Midbrain (tissue), 1 donor: ENCODE measurements around the gene CERS2.

Source experiments
- DNase-seq: peaks from one replicate; lab custom pipeline; 2025; lab: John Stamatoyannopoulos, UW

CERS2 gene

DNA sequence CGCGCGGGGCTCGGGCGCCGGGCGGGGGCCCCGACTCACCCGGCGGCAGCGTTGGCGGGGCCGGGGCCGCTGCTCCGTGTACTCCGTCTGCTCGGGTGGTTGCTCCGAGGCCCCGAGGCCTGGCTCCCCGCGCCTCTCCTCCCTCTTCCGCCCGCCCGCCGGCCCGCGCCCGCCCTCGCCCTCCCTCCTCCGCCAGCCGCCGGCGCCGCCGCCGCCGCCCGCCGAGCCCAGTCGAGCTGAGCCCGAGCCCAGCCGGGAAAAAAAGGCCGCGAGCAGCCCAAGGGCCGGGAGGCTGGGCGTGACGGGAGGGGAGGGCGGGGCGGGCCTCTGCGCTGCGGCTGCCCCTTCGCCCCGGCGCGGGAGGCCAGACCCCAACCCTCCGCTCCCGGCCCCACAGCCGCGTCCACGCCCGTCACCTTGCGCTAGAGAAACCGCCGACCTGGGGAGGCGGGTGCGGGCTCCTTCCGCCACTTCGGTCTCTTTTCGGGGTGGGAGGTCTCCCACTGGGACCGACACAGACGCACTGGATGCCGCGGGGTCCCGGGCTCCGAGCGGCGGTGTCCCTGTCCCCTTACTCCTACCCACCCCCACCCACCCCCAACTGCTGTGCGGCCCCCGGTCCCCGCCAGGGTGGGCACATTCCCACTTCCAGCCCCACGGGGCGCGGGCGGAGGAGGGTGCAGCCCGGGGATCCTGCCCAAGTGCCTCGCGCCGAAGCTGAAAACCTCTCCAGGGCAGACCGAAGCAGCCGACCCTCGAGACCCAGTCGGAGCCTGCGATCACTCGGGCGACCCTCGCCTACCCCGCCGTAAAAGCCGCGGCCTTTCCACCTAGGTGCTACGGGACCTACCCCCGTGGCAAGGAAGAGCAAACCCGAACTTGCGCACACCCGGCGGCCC, at the start of gene CERS2:
CERS2 (minus strand) TSS at position 256 of the 899 bp plus-strand sequence. CDS start 5,745 bp downstream, outside the sequence.
- peak; percentile 80 for DNase-seq

GRCh38 chr1:151013518-151013917, 38.9 kb upstream of the CERS2 start:
- DNase-seq = no peak

- DNase-seq = no peak
Observed at GRCh38 chr1:151012684-151013471, 38.2 kb upstream of the CERS2 start.

- DNase-seq = no peak
Observed at GRCh38 chr1:151011154-151011850, 36.7 kb upstream of the CERS2 start.

GRCh38 chr1:151010346-151010726, 35.7 kb upstream of the CERS2 start:
- no peak for DNase-seq

DNA sequence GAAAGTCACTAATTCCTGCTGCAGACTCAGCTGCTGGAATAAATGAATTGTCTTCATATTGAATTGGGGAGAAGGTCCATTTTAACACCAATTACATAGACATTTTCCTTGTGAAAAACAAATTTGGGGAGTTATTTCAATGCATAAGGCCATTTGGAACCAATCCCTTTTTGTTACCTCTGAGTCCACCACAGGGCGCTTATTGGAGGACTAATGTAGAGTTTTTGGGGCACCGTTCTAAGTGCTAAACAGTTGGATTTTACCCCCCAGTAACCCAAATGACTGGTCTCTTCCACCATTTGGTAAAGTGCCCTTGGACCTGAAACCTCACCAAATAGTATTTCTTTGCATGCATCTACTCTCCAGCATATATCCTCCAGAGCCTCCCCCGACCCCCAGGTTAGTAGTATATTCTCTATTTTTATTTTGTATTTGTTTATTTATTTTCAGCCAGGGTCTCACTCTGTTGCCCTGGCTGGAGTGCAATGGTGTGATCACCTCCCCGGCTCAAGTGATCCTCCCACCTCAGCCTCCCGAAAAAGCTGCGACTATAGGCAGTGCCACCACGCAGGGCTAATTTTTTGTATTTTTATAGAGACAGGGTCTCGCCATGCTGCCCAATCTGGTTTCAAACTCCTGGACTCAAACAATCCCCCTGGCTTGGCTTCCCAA, 35.2 kb upstream of the CERS2 start:
- DNase-seq = no peak

- DNase-seq = no peak
Observed at GRCh38 chr1:151009206-151009587, 34.6 kb upstream of the CERS2 start.

- DNase-seq = peak; percentile 97
Observed at GRCh38 chr1:151008244-151009205, 33.9 kb upstream of the CERS2 start, which contains the start of gene PRUNE1. TSS of gene PRUNE1 (plus strand) at chr1:151008449. CDS start at chr1:151008633, 184 bp downstream.

GRCh38 chr1:151007853-151008243, 33.2 kb upstream of the CERS2 start:
- peak; percentile 69 for DNase-seq

GRCh38 chr1:151006327-151007052, 31.9 kb upstream of the CERS2 start, which contains the start of gene MINDY1:
TSS of gene MINDY1 (minus strand) at chr1:151006902. CDS start at chr1:151002617, 4,285 bp downstream.
- peak; percentile 88 for DNase-seq

DNA sequence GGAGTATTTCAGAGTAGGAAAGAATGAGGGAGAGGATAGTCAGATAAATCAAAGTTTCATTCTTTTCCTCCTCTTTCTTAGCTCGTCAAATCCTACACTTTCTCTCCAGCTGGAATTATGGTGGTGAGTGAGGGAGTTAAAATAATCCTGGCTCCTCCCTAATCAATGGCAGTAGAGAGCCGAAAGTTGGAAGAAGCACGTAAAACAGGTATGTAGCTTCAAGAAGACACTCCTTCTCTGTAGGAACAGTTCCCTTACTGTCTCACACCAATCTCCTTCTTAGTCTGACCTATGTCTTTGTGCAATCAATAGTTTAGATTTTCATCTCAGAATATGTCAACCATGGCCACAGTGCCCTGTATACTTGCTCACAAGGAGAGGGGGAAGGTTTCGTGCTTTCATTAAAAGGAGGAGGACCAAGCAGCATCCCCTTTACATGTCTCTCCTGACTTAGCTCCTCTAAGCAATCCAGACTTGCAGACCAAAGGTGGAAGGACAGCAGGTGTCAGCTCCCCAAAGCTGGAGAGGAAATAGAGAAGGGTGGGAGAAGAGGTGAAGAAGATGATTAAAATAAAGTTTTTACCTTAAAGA, 31.2 kb upstream of the CERS2 start:
- peak; percentile 38 for DNase-seq

DNA sequence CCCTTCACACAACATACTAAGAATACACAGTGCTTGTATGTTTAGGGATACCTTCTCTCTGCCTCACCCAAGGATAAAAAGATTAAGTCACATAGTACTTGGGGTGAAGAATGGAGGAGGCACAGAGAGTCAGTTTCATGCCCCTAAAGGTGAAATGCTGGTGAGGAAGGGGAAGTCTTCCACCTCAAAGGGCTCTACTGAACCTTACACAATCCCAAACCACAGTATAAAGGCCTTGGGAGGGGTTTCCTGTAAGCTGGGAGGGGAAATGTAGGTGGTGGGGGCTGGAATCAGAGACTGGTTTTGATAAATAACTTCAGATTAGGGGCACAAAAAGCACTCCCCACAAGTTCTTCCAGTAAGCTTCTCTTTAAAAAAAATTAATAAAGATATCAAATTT, 28.5 kb upstream of the CERS2 start:
- no peak for DNase-seq

DNA sequence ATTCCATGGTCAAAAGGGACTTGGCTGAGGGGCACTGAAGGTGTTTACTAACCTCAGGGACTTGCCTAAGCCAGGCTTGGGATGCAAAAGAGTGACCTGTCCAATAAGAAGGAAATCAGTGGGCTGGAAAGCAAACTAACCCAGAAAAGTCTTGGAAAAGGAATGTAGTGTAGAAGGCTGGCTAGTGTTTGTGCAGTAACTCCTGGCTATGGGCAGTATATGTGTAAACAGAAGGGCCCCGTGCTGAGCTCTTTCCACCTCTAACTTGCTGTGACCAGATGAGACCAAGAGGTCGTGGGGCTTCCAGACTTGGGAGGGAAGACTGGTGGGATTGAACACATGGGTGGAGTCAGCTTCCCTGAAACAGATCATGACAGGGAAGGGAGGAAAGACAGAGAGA, 28.0 kb upstream of the CERS2 start:
- no peak for DNase-seq

DNA sequence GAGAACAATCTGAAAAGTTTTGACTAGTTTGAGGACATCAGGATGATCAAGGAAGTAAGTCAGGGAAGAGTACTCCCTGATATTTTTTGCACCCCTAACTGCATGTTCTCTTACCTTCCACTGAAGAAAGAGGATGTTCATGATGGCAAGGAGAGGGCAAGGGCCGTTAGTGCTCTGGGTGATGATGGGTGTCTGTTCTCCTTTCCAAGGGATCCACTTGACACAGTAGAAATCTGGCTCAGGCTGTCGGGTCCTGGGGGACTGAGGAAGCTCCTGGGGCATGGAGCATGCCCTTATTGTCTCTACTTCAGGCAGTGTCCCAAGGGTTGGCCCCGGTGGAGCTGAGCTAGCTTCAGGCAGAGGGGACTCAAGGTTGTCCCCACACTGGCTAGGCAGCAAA, 27.4 kb upstream of the CERS2 start:
- DNase-seq = no peak

DNA sequence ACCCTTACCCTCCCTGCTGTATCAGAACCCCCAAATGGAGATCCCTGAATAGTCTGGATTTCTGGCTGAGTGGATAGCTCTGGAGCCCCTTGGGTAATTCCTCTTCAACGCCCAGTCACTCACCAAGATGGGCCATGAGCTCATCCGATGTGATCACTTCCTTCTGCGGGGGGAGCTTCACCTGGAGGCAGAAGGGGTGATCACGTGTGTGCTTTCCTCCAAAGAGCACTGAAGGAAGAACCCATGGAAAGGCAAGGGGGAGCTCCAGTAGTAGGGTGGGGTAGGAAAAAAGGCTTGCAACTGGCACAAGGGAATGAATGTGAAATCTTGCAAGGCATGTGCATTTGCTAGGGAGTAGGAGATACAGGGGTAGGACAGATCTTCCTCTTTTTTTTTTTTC, 27.0 kb upstream of the CERS2 start:
- no peak for DNase-seq

GRCh38 chr1:151000408-151000807, 25.8 kb upstream of the CERS2 start:
- DNase-seq = no peak

GRCh38 chr1:150999926-151000325, 25.3 kb upstream of the CERS2 start:
- no peak for DNase-seq

GRCh38 chr1:150999051-150999674, 24.5 kb upstream of the CERS2 start:
- DNase-seq = peak; percentile 42

DNA sequence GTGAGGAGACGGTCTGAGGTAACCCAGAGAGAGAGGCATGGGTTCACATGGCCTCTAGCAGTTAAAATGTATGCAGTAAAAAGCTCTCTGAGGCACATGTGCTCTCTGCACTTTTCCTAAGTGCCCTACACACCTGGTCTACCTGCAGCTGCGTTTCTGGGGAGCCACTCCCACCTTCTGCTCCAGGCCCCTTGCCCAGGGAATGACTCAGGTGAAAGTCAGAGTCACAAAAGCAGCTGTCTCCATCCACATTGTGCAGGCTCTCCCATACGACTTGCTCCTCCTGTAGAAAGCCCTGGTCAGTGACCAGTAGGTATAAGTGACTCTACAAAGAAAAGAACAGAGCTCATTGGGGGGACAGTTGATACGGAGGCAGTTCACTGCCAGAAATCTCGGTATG, 23.3 kb upstream of the CERS2 start:
- DNase-seq = no peak
